Type B pancreatic cell (in vitro differentiated cells): ENCODE data around the gene KIAA0586. TPM values are rescaled to one million over a fixed set of nuclear protein-coding genes. Genes with fewer than 3 reads are reported as not detected.

Source experiments
- DNase-seq: peaks from one replicate; pipeline ENCODE4 v3.0.0; 2021; ENCODE audit warnings: mixed read lengths; ENCODE audit not compliant: unreplicated experiment; ENCODE audit errors: extremely low spot score
- H3K27ac Mint-ChIP-seq: 2 replicates; pipeline ENCODE4 v1.8.0; 2021; ENCODE audit warnings: mild to moderate bottlenecking, mixed read lengths
- H3K27me3 Mint-ChIP-seq: 2 replicates; pipeline ENCODE4 v1.8.0; 2021; ENCODE audit warnings: mixed read lengths
- H3K36me3 Mint-ChIP-seq: 2 replicates; pipeline ENCODE4 v1.8.0; 2021; ENCODE audit warnings: mixed read lengths
- H3K4me1 Mint-ChIP-seq: one replicate; pipeline ENCODE4 v1.8.0; 2021; ENCODE audit warnings: mixed read lengths; ENCODE audit not compliant: unreplicated experiment
- H3K4me3 Mint-ChIP-seq: 2 replicates; pipeline ENCODE4 v1.8.0; 2021; ENCODE audit warnings: mild to moderate bottlenecking, mixed read lengths
- H3K9me3 Mint-ChIP-seq: 2 replicates; pipeline ENCODE4 v1.8.0; 2021; ENCODE audit warnings: mixed read lengths
- CTCF ChIP-seq: fragments of 200-600 bp; sonication (generic); conservative IDR thresholded peaks from 2 replicates; pipeline ENCODE4 v1.5.0; 2021; ENCODE audit warnings: antibody characterized with exemption, mild to moderate bottlenecking
- long read RNA-seq: library from polyadenylated mRNA; unstranded; transcript quantifications from one replicate; pipeline ENCODE4 v2.0.0, GENCODE V29; 2020
- total RNA-seq: library from RNA; stranded (reverse); gene quantifications from 2 replicates; pipeline ENCODE4 v1.2.1, GENCODE V29; 2021; ENCODE audit warnings: low replicate concordance

KIAA0586 gene
- 15.6 and 24.1 TPM in 2 replicates for total RNA-seq
- long read RNA-seq, partial matches to known transcripts: 13 of 23 reads
- long read RNA-seq, other reads (novel, unspliced or antisense): 9 of 23 reads

- H3K4me3 Mint-ChIP-seq: peak within 1 kb of the TSS; percentile 99
- H3K9me3 Mint-ChIP-seq: no peaks in the 10 kb centered on the region
- peak within 1 kb of the TSS; percentile 97 for H3K27ac Mint-ChIP-seq
These were observed at the start of gene KIAA0586, which contains the start of gene TIMM9 for GRCh38 chr14:58427281-58428117. KIAA0586 (plus strand) TSS chr14:58427719; CDS start chr14:58428265, 546 bp downstream. TIMM9 (minus strand) TSS chr14:58427531; CDS start chr14:58411945, 15,586 bp downstream.

DNA sequence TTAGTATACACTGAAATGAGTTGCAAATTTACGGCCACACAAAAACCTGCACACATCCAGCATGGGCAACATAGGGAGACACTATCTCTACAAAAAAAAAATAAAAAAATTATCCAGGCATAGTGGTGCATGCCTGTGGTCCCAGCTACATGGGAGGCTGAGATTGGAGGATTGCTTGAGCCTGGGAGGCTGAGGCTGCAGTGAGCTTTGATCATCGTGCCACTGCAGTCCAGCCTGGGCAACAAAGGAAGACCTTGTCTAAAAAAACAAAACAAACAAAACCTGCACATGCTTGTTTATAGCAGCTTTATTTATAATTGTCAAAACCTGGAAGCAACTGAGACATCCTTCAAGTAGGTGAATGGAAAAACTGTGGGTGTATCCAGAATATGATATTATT is 36.7 kb upstream of the KIAA0586 start:
- H3K36me3 Mint-ChIP-seq: no peaks in the 10 kb centered on the region
- no peaks in the 10 kb centered on the region for H3K9me3 Mint-ChIP-seq
- H3K27me3 Mint-ChIP-seq: no peaks in the 10 kb centered on the region
- H3K27ac Mint-ChIP-seq: no peak overlapping the region
- no peak overlapping the region for H3K4me3 Mint-ChIP-seq
- H3K4me1 Mint-ChIP-seq: no peaks in the 10 kb centered on the region
- TF ChIP-seq CTCF: no peak
- DNase-seq: no peak

More at GRCh38 chr14:58427281-58428117, at the start of gene KIAA0586, which contains the start of gene TIMM9:
- no peak for TF ChIP-seq CTCF
- peak; percentile 95 for DNase-seq
- Mint-ChIP-seq H3K4me1 (peaks cover 21% of the 10 kb centered on the region), H3K27me3 (peaks cover 3% of the 10 kb centered on the region), H3K36me3 (peaks cover 3% of the 10 kb centered on the region)

DNA sequence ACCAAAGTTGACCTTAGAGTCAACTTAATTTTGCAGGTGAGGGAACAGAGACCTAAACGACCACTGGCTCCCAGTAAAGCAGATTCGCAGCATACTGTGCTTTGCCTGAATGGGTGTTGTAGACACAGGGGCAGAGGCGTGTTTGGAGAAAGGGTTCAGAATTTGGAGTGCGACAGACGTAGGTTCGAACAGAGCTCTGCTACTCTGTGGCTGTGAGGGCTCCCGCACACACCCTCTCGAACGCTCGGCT is 32.0 kb upstream of the KIAA0586 start:
- Mint-ChIP-seq H3K27me3 (peaks cover 7% of the 10 kb centered on the region), H3K36me3 (no peaks in the 10 kb centered on the region), H3K4me1 (peaks cover 5% of the 10 kb centered on the region), H3K4me3 (peak overlapping the region; percentile 83), H3K9me3 (no peaks in the 10 kb centered on the region), H3K27ac (peak overlapping the region; percentile 61)
- DNase-seq: no peak
- TF ChIP-seq CTCF: no peak

DNA sequence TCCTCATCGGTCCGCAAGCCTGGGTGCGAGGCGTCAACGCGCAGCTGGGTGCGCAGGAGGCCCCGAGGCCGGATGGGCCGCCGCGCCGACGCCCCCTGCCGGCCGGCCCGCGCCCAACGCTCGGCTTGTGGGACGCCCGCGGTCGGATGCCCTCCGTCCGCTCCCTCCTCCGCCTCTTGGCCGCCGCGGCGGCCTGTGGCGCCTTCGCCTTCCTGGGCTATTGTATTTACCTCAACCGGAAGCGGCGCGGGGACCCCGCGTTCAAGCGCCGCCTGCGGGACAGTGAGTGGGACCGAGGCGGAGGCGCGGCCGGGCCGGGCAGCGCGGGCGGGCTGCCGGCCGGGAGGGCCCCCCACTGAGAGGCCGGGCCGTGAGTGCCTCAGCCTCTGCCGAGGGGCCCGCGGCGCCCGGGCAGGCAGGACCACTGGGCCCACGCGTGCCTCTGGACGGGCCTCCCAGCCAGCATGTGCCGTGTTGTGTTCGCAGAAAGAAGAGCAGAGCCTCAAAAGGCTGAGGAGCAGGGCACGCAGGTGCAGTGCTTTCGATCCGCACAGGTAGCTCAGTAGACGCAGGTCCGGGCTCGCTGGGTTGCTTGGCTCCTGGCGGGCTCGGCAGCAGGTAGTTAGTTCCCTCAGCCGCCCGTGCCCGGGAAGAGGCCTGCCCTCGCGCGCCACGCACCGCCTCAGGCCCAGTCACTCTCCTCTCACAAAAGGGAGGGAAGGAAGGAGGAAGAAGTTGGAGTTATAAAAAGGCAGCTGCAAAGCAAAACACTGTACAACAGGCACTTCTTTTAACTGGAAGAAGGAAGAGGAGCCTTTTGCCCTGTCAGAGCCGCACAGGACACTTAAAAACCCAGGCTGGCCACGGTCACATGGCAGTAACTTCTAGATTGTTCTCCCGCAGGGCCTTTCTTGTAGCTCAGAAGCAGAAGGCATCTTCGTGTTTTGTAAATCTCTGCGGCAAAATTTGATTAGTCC is 31.4 kb upstream of the KIAA0586 start, which contains the start of gene TOMM20L:
TOMM20L (plus strand) TSS at position 119 of the 977 bp plus-strand sequence; CDS start at position 147, 28 bp downstream.
- Mint-ChIP-seq H3K36me3 (no peaks in the 10 kb centered on the region), H3K27me3 (peaks cover 7% of the 10 kb centered on the region), H3K27ac (peak within 1 kb of the TSS; percentile 84), H3K4me3 (peak within 1 kb of the TSS; percentile 87), H3K9me3 (no peaks in the 10 kb centered on the region), H3K4me1 (peaks cover 5% of the 10 kb centered on the region)
- TF ChIP-seq CTCF: peak; percentile 98
- peak; percentile 89 for DNase-seq

DNA sequence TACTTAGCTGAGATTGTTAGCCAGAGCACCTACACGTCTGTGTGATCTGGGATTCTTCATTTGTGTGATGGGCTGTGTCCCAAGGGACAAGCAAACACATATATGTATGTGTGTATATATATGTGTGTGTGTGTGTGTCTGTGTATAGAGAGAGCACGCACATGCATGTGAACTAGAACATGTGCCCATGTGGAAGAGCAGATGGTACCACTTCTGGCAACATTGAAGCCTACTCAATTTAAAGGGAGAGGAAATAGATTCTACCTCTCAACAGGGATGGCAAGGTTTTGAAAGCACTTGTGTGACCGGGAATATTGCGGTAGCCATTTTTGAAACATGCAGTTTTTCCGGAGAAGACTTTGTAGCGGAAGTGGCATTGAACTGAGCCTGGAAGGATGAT is 30.4 kb upstream of the KIAA0586 start:
- no peaks in the 10 kb centered on the region for H3K9me3 Mint-ChIP-seq
- TF ChIP-seq CTCF: no peak
- peaks cover 7% of the 10 kb centered on the region for H3K27me3 Mint-ChIP-seq
- peaks cover 5% of the 10 kb centered on the region for H3K4me1 Mint-ChIP-seq
- no peak overlapping the region for H3K27ac Mint-ChIP-seq
- peak overlapping the region; percentile 20 for H3K4me3 Mint-ChIP-seq
- no peak for DNase-seq
- H3K36me3 Mint-ChIP-seq: peaks cover 3% of the 10 kb centered on the region
